GM19455 (cell line): ENCODE measurements around the gene PCDHGA1.

ENCODE experiments used
- ATAC-seq: cut with Tn5 transposase; IDR thresholded peaks from one replicate; pipeline ENCODE4 v1.9.1; 2021; ENCODE audit not compliant: unreplicated experiment

Gene PCDHGA1

GRCh38 chr5:141528291-141528984 lies 198.1 kb downstream of the PCDHGA1 start:
- no peak for ATAC-seq

- ATAC-seq: peak; percentile 33
These were observed 198.7 kb downstream of the PCDHGA1 start for GRCh38 chr5:141529002-141529401.

GRCh38 chr5:141529873-141530272 lies 199.6 kb downstream of the PCDHGA1 start:
- ATAC-seq: peak; percentile 35

GRCh38 chr5:141532726-141533125 lies 202.4 kb downstream of the PCDHGA1 start:
- ATAC-seq: no peak

- no peak for ATAC-seq
These were observed 203.6 kb downstream of the PCDHGA1 start for GRCh38 chr5:141533897-141534296.

- no peak for ATAC-seq
These were observed 204.3 kb downstream of the PCDHGA1 start for GRCh38 chr5:141534492-141535213.

GRCh38 chr5:141543053-141543452 lies 212.7 kb downstream of the PCDHGA1 start:
- ATAC-seq: no peak

GRCh38 chr5:141547488-141547887 lies 217.2 kb downstream of the PCDHGA1 start:
- ATAC-seq: no peak

GRCh38 chr5:141547921-141548320 lies 217.6 kb downstream of the PCDHGA1 start:
- ATAC-seq: no peak

GRCh38 chr5:141557681-141558136 lies 227.4 kb downstream of the PCDHGA1 start:
- ATAC-seq: peak; percentile 69

GRCh38 chr5:141558150-141558549 lies 227.8 kb downstream of the PCDHGA1 start:
- no peak for ATAC-seq

- no peak for ATAC-seq
These were observed 229.1 kb downstream of the PCDHGA1 start for GRCh38 chr5:141559461-141559860.

- no peak for ATAC-seq
These were observed 229.8 kb downstream of the PCDHGA1 start for GRCh38 chr5:141560151-141560550.

- no peak for ATAC-seq
These were observed 230.6 kb downstream of the PCDHGA1 start for GRCh38 chr5:141560725-141561483.
